Measurements from ENCODE around the gene UBALD1. TPM values are rescaled to one million over a fixed set of nuclear protein-coding genes. Genes with fewer than 3 reads are reported as not detected.

Gene UBALD1
- total and polyA plus RNA-seq, 2 donors (not counting 3 experiments of a cell fraction or from before 2014, with no cell fraction given): 24.8 to 41.6 TPM

- H2AFZ ChIP-seq (ENCODE audit: low read depth, low read length): no peak overlapping the region
- POLR2A ChIA-PET: no interaction called here
- CTCF ChIA-PET: interaction anchor here (1.0 kb wide), 2 partner anchors 14 to 16 kb away, joined by 3 read pairs; no protein-coding TSS in a partner anchor
- no peaks in the 10 kb centered on the region for H3K4me1 ChIP-seq (ENCODE audit: control insufficient read depth, extremely low read depth, insufficient read depth, low read length)
- H3K79me2 ChIP-seq (ENCODE audit: control insufficient read depth, insufficient read depth, low read length): no peaks in the 10 kb centered on the region
- H3K27ac ChIP-seq (ENCODE audit: insufficient read depth, low read depth, low read length): no peak overlapping the region
- FAIRE-seq: no peak
- H3K4me3 ChIP-seq (replicated peaks in 1 of 3; ENCODE audit: insufficient read depth in 1 of 3, low read depth in 1 of 3, low read length in 3 of 3): no peak overlapping the region
- no peak overlapping the region for H3K9ac ChIP-seq (replicated peaks; ENCODE audit: extremely low read depth, insufficient read depth, low read length)
- H3K9me3 ChIP-seq (replicated peaks; ENCODE audit: control insufficient read depth, insufficient read depth, low read length): no peaks in the 10 kb centered on the region
- TF ChIP-seq POLR2A (IDR thresholded peaks at IDR 0.05; ENCODE audit: low read depth, low read length): no peak
- no peak for TF ChIP-seq GATA2 (IDR thresholded peaks at IDR 0.05; ENCODE audit: insufficient read depth, insufficient read length, low read depth, low read length)
- TF ChIP-seq CTCF (IDR thresholded peaks at IDR 0.05; ENCODE audit: extremely low read depth in 1 of 2, insufficient read depth in 1 of 2, low read depth in 1 of 2, low read length in 2 of 2): no peak
- TF ChIP-seq MYC (IDR thresholded peaks at IDR 0.05; ENCODE audit: low read depth, low read length): no peak
- no peak for TF ChIP-seq FOS (IDR thresholded peaks at IDR 0.05; ENCODE audit: borderline replicate concordance, insufficient read depth, low read length)
- no peak for TF ChIP-seq EZH2 (IDR thresholded peaks at IDR 0.05; ENCODE audit: borderline replicate concordance, low read depth, low read length, severe bottlenecking)
- TF ChIP-seq POLR2AphosphoS5 (IDR thresholded peaks at IDR 0.05; ENCODE audit: insufficient read depth, low read depth, low read length): no peak
- no peak for TF ChIP-seq JUN (IDR thresholded peaks at IDR 0.05; ENCODE audit: borderline replicate concordance, insufficient read depth, insufficient read length, low read depth)
- no peak for TF ChIP-seq MAX (IDR thresholded peaks at IDR 0.05; ENCODE audit: insufficient read depth, insufficient read length)
- H4K20me1 ChIP-seq (replicated peaks; ENCODE audit: control insufficient read depth, extremely low read depth, insufficient read depth, low read length): no peaks in the 10 kb centered on the region
- DNase-seq (ENCODE audit: low read depth, low spot score): no peak
- H3K4me2 ChIP-seq (ENCODE audit: insufficient read depth, low read length): no peak overlapping the region
- dilution Hi-C loops (cut with MboI; ENCODE audit: extremely low pct_ligation_motif_present, low sequenced_read_pairs) (no loop called here), intact Hi-C loops (cut with micrococcal nuclease) (no loop called here)
- no peaks in the 10 kb centered on the region for H3K9me1 ChIP-seq (replicated peaks; ENCODE audit: control insufficient read depth, extremely low read depth, insufficient read depth, low read length)
- no TSS peak for BruUV-seq (replicated peaks)
- H3K36me3 ChIP-seq (ENCODE audit: control insufficient read depth in 2 of 2, extremely low read depth in 1 of 2, insufficient read depth in 2 of 2, low read length in 2 of 2): no peaks in the 10 kb centered on the region
- peaks cover 2 to 6% of the 10 kb centered on the region in 2 experiments for H3K27me3 ChIP-seq (ENCODE audit: control insufficient read depth in 2 of 2, insufficient read depth in 2 of 2, low read length in 2 of 2)
These were observed 44.6 kb downstream of the UBALD1 start for GRCh38 chr16:4570086-4570485.
